ENCODE results near the gene SYAP1.
"Not testable (repeated sequence)": the region's sequence is repeated elsewhere in the genome, so short reads cannot be mapped to it uniquely, and the experiment has no call there.

Gene SYAP1

GRCh38 chrX:16774746-16775145, 55.3 kb downstream of the SYAP1 start:
- DNase-seq = no peak
- no peaks in the 10 kb centered on the region for H3K9me3 ChIP-seq (ENCODE audit: severe bottlenecking)
- no peak overlapping the region for H3K4me3 ChIP-seq (ENCODE audit: low read depth, low read length)
- no peak overlapping the region for H3K27ac ChIP-seq
- H3K36me3 ChIP-seq = no peaks in the 10 kb centered on the region
- no peaks in the 10 kb centered on the region for H3K27me3 ChIP-seq (ENCODE audit: insufficient read depth, low read depth, severe bottlenecking)
- TF ChIP-seq CTCF (IDR thresholded peaks at IDR 0.05; ENCODE audit: low read depth, low read length) = no peak

GRCh38 chrX:16778545-16778944, 59.1 kb downstream of the SYAP1 start:
- no peak overlapping the region for H3K4me3 ChIP-seq (ENCODE audit: low read depth, low read length)
- H3K9me3 ChIP-seq (ENCODE audit: severe bottlenecking) = no peaks in the 10 kb centered on the region
- no peaks in the 10 kb centered on the region for H3K27me3 ChIP-seq (ENCODE audit: insufficient read depth, low read depth, severe bottlenecking)
- no peak for DNase-seq
- no peak overlapping the region for H3K27ac ChIP-seq
- no peak for TF ChIP-seq CTCF (IDR thresholded peaks at IDR 0.05; ENCODE audit: low read depth, low read length)
- no peaks in the 10 kb centered on the region for H3K36me3 ChIP-seq

- Histone ChIP-seq H3K27me3 (ENCODE audit: insufficient read depth, low read depth, severe bottlenecking) (no peaks in the 10 kb centered on the region), H3K36me3 (no peaks in the 10 kb centered on the region), H3K4me3 (ENCODE audit: low read depth, low read length) (no peak overlapping the region), H3K9me3 (ENCODE audit: severe bottlenecking) (no peaks in the 10 kb centered on the region), H3K27ac (no peak overlapping the region)
- no peak for TF ChIP-seq CTCF (IDR thresholded peaks at IDR 0.05; ENCODE audit: low read depth, low read length)
- DNase-seq = no peak
Observed at GRCh38 chrX:16778993-16779392, 59.6 kb downstream of the SYAP1 start.

- not testable (repeated sequence) for H3K9me3 ChIP-seq (ENCODE audit: severe bottlenecking); H3K27ac ChIP-seq; H3K4me3 ChIP-seq (ENCODE audit: low read depth, low read length); H3K36me3 ChIP-seq; H3K27me3 ChIP-seq (ENCODE audit: insufficient read depth, low read depth, severe bottlenecking); DNase-seq
Observed at GRCh38 chrX:16779815-16780214, 60.4 kb downstream of the SYAP1 start.

- H3K27me3 ChIP-seq (ENCODE audit: insufficient read depth, low read depth, severe bottlenecking) = no peaks in the 10 kb centered on the region
- H3K9me3 ChIP-seq (ENCODE audit: severe bottlenecking) = no peaks in the 10 kb centered on the region
- TF ChIP-seq CTCF (IDR thresholded peaks at IDR 0.05; ENCODE audit: low read depth, low read length) = no peak
- no peak overlapping the region for H3K4me3 ChIP-seq (ENCODE audit: low read depth, low read length)
- no peak for DNase-seq
- H3K36me3 ChIP-seq = peaks cover 7% of the 10 kb centered on the region
- H3K27ac ChIP-seq = no peak overlapping the region
Observed at GRCh38 chrX:16783452-16783851, 64.0 kb downstream of the SYAP1 start.

- not testable (repeated sequence) for H3K27me3 ChIP-seq (ENCODE audit: insufficient read depth, low read depth, severe bottlenecking)
- peaks cover 16% of the 10 kb centered on the region for H3K36me3 ChIP-seq
Observed at GRCh38 chrX:16784440-16784839, 65.0 kb downstream of the SYAP1 start.

GRCh38 chrX:16785247-16786138, 66.1 kb downstream of the SYAP1 start:
- Histone ChIP-seq H3K9me3 (ENCODE audit: severe bottlenecking) (no peaks in the 10 kb centered on the region), H3K27me3 (ENCODE audit: insufficient read depth, low read depth, severe bottlenecking) (no peaks in the 10 kb centered on the region), H3K4me3 (ENCODE audit: low read depth, low read length) (peak overlapping the region; percentile 42), H3K36me3 (peaks cover 26% of the 10 kb centered on the region), H3K27ac (peak overlapping the region; percentile 46)
- DNase-seq = peak; percentile 21
- TF ChIP-seq CTCF (IDR thresholded peaks at IDR 0.05; ENCODE audit: low read depth, low read length) = no peak

More at GRCh38 chrX:16784440-16784839, 65.0 kb downstream of the SYAP1 start:
- H3K27ac ChIP-seq; DNase-seq; H3K9me3 ChIP-seq (ENCODE audit: severe bottlenecking); H3K4me3 ChIP-seq (ENCODE audit: low read depth, low read length): not testable (repeated sequence)

Measured in WERI-Rb-1 (cell line).